PC-3 (cell line): ENCODE measurements around the gene NLN. TPM values are rescaled to one million over a fixed set of nuclear protein-coding genes. Genes with fewer than 3 reads are reported as not detected.

Experiments
- ATAC-seq: fragments of 200-7000 bp; cut with Tn5 transposase; 2 replicates; pipeline ENCODE4 v1.9.1; 2020; ENCODE audit warnings: mild to moderate bottlenecking, moderate library complexity
- BruUV-seq: library from RNA; stranded (reverse); fragments of 400-500 nt; replicated peaks from 2 replicates; lab custom pipeline; 2021; lab: Mats Ljungman, UMichigan
- CTCF ChIA-PET: fragments of 300-600 bp; sonication (Branson Sonifier 250); formaldehyde crosslinking; loops from one replicate; lab custom pipeline; 2022; ENCODE audit warnings: antibody characterized with exemption; lab: Charles Lee
- POLR2A ChIA-PET: fragments of 300-600 bp; sonication (Branson Sonifier 250); formaldehyde crosslinking; loops from one replicate; lab custom pipeline; 2022; ENCODE audit warnings: antibody characterized with exemption; ENCODE audit not compliant: unreplicated experiment; lab: Charles Lee
- DNase-seq: peaks from one replicate; pipeline ENCODE4 v3.0.0-alpha.2; 2015
- H2AFZ ChIP-seq: fragments of 300-600 bp; sonication (generic); 2 replicates; pipeline ENCODE4 v1.6.0; 2016; ENCODE audit warnings: antibody characterized with exemption, low read length
- H3F3A ChIP-seq: fragments of 300-600 bp; sonication (generic); one replicate; pipeline ENCODE4 v1.6.0; 2017; ENCODE audit warnings: antibody characterized with exemption, low read length, control low read depth, mild to moderate bottlenecking; ENCODE audit not compliant: unreplicated experiment
- H3K27ac ChIP-seq: fragments of 300-600 bp; sonication (generic); 2 replicates; pipeline ENCODE4 v1.5.1; 2016; ENCODE audit warnings: mild to moderate bottlenecking, low read length
- H3K27me3 ChIP-seq: fragments of 300-600 bp; sonication (generic); 2 replicates; pipeline ENCODE4 v1.6.1; 2016; ENCODE audit warnings: low read length, mixed read lengths
- H3K36me3 ChIP-seq: fragments of 300-600 bp; sonication (generic); 2 replicates; pipeline ENCODE4 v1.6.1; 2016; ENCODE audit warnings: low read depth, mixed run types, low read length, mixed read lengths
- H3K4me1 ChIP-seq: fragments of 300-600 bp; sonication (generic); 2 replicates; pipeline ENCODE4 v1.5.1; 2016; ENCODE audit warnings: low read length; ENCODE audit not compliant: insufficient read depth
- H3K4me2 ChIP-seq: fragments of 300-600 bp; sonication (generic); 2 replicates; pipeline ENCODE4 v1.6.0; 2016; ENCODE audit warnings: low read length
- H3K4me3 ChIP-seq: fragments of 300-600 bp; sonication (generic); 2 replicates; pipeline ENCODE4 v1.5.1; 2016; ENCODE audit warnings: mild to moderate bottlenecking, low read length, mixed read lengths
- H3K79me2 ChIP-seq: fragments of 300-600 bp; sonication (generic); 2 replicates; pipeline ENCODE4 v1.6.1; 2017; ENCODE audit warnings: low read length, mixed read lengths
- H3K9ac ChIP-seq: fragments of 300-600 bp; sonication (generic); 2 replicates; pipeline ENCODE4 v1.6.0; 2016; ENCODE audit warnings: mild to moderate bottlenecking, low read length
- H3K9me2 ChIP-seq: fragments of 300-600 bp; sonication (generic); replicated peaks from 2 replicates; pipeline ENCODE4 v1.6.1; 2016; ENCODE audit warnings: mixed run types, low read length, mixed read lengths
- H3K9me3 ChIP-seq: fragments of 300-600 bp; sonication (generic); 2 replicates; pipeline ENCODE4 v1.6.1; 2016; ENCODE audit warnings: low read length, mixed read lengths
- H4K20me1 ChIP-seq: fragments of 300-600 bp; sonication (generic); 2 replicates; pipeline ENCODE4 v1.6.1; 2016; ENCODE audit warnings: low read length, mixed read lengths
- CTCF ChIP-seq: fragments of 300-600 bp; sonication (generic); conservative IDR thresholded peaks from 2 replicates; pipeline ENCODE4 v1.5.1; 2017; ENCODE audit warnings: antibody characterized with exemption, low read depth, mild to moderate bottlenecking, low read length
- EZH2 ChIP-seq: fragments of 300-600 bp; sonication (generic); IDR thresholded peaks from one replicate; pipeline ENCODE4 v1.6.1; 2017; ENCODE audit warnings: antibody characterized with exemption, mild to moderate bottlenecking, low read length; ENCODE audit not compliant: unreplicated experiment
- EZH2phosphoT487 ChIP-seq: fragments of 300-600 bp; sonication (generic); IDR thresholded peaks from 2 replicates; pipeline ENCODE4 v1.6.1; 2018; ENCODE audit warnings: mild to moderate bottlenecking, antibody characterized with exemption, low read length, borderline replicate concordance
- intact Hi-C: fragments of 100-400 bp; cut with micrococcal nuclease; formaldehyde crosslinking; loops from 2 replicates; pipeline ENCODE4 v1.9.0; 2023
- total RNA-seq: library from RNA; depleted of rRNA; stranded (reverse); fragments of >200 nt; gene quantifications from 2 replicates; pipeline ENCODE4 v1.2.3, GENCODE V29; 2014

Gene NLN
- total RNA-seq, 1 experiment from 2014 or later = 13.6 TPM

- Histone ChIP-seq H3K9me3 (no peaks in the 10 kb centered on the region), H2AFZ (no peak overlapping the region), H3K27me3 (no peaks in the 10 kb centered on the region), H3K79me2 (no peaks in the 10 kb centered on the region), H4K20me1 (no peaks in the 10 kb centered on the region), H3K27ac (no peak overlapping the region), H3K9me2 (no peaks in the 10 kb centered on the region), H3F3A (no peaks in the 10 kb centered on the region), H3K4me1 (peaks cover 6% of the 10 kb centered on the region; the same call in 1 of the 2 replicates), H3K36me3 (no peaks in the 10 kb centered on the region), H3K4me2 (no peak overlapping the region), H3K4me3 (no peak overlapping the region), H3K9ac (no peak overlapping the region)
- ATAC-seq (no peak), DNase-seq (no peak)
- intact Hi-C loops = no loop called here
- TF ChIP-seq CTCF = no peak
- no peak for TF ChIP-seq EZH2phosphoT487
- no peak for TF ChIP-seq EZH2
- ChIA-PET POLR2A (no interaction called here), CTCF (no interaction called here)
- BruUV-seq = no TSS peak
These were observed 103.7 kb downstream of the NLN start for GRCh38 chr5:65825408-65826328.

GRCh38 chr5:65828022-65828896 is 106.3 kb downstream of the NLN start:
- no peak for TF ChIP-seq CTCF
- Histone ChIP-seq H3K4me3 (no peak overlapping the region), H3K9ac (no peak overlapping the region), H3K4me2 (no peak overlapping the region), H3K36me3 (no peaks in the 10 kb centered on the region), H3K4me1 (peaks cover 5% of the 10 kb centered on the region; the same call in 1 of the 2 replicates), H3F3A (no peaks in the 10 kb centered on the region), H3K9me2 (no peaks in the 10 kb centered on the region), H3K27me3 (no peaks in the 10 kb centered on the region), H3K9me3 (no peaks in the 10 kb centered on the region), H3K79me2 (no peaks in the 10 kb centered on the region), H4K20me1 (no peaks in the 10 kb centered on the region), H3K27ac (no peak overlapping the region), H2AFZ (no peak overlapping the region)
- DNase-seq (no peak), ATAC-seq (no peak)
- BruUV-seq = no TSS peak
- CTCF ChIA-PET = no interaction called here
- intact Hi-C loops = no loop called here
- POLR2A ChIA-PET = no interaction called here
